ENCODE results near the gene SPRED2.
A peak's percentile ranks its signal among the peaks of the same experiment; 100 is the strongest.

The SPRED2 gene

GRCh38 chr2:65475000-65475399 lies 42.6 kb upstream of the SPRED2 start:
- Histone ChIP-seq H3K27ac (ENCODE audit: low read length) (no peak overlapping the region), H3K79me2 (ENCODE audit: insufficient read depth, low read length) (no peaks in the 10 kb centered on the region), H3K9me3 (ENCODE audit: insufficient read depth, low read length, severe bottlenecking) (no peaks in the 10 kb centered on the region), H4K20me1 (ENCODE audit: insufficient read depth, low read length) (no peaks in the 10 kb centered on the region), H3K36me3 (ENCODE audit: insufficient read depth, low read length) (no peaks in the 10 kb centered on the region), H3K9ac (ENCODE audit: low read depth, low read length) (no peak overlapping the region), H3K27me3 (ENCODE audit: insufficient read depth, low read length, poor library complexity) (no peaks in the 10 kb centered on the region), H3K4me2 (ENCODE audit: insufficient read depth, low read length) (no peak overlapping the region), H3K4me1 (ENCODE audit: insufficient read depth, low read length) (no peaks in the 10 kb centered on the region), H3K4me3 (ENCODE audit: low read depth in 1 of 2, low read length in 2 of 2) (no peak overlapping the region), H2AFZ (ENCODE audit: low read depth, low read length) (no peak overlapping the region)
- TF ChIP-seq EZH2 (IDR thresholded peaks at IDR 0.05; ENCODE audit: borderline replicate concordance, low read depth, low read length, severe bottlenecking) (no peak), CTCF (IDR thresholded peaks at IDR 0.05; ENCODE audit: borderline replicate concordance, extremely low read depth, low read length, poor library complexity, severe bottlenecking) (no peak)
- ATAC-seq (ENCODE audit: insufficient read depth, low read depth) (peak; percentile 45; the same call in 1 of the 3 replicates), DNase-seq (no peak)

- Histone ChIP-seq H3K79me2 (ENCODE audit: insufficient read depth, low read length) (no peaks in the 10 kb centered on the region), H3K9me3 (ENCODE audit: insufficient read depth, low read length, severe bottlenecking) (no peaks in the 10 kb centered on the region), H3K27me3 (ENCODE audit: insufficient read depth, low read length, poor library complexity) (no peaks in the 10 kb centered on the region), H3K4me3 (ENCODE audit: low read depth in 1 of 2, low read length in 2 of 2) (no peak overlapping the region), H4K20me1 (ENCODE audit: insufficient read depth, low read length) (no peaks in the 10 kb centered on the region), H3K4me1 (ENCODE audit: insufficient read depth, low read length) (no peaks in the 10 kb centered on the region), H3K36me3 (ENCODE audit: insufficient read depth, low read length) (no peaks in the 10 kb centered on the region), H3K4me2 (ENCODE audit: insufficient read depth, low read length) (no peak overlapping the region), H2AFZ (ENCODE audit: low read depth, low read length) (no peak overlapping the region), H3K27ac (ENCODE audit: low read length) (no peak overlapping the region), H3K9ac (ENCODE audit: low read depth, low read length) (no peak overlapping the region)
- DNase-seq (no peak), ATAC-seq (ENCODE audit: insufficient read depth, low read depth) (no peak)
- TF ChIP-seq EZH2 (IDR thresholded peaks at IDR 0.05; ENCODE audit: borderline replicate concordance, low read depth, low read length, severe bottlenecking) (no peak), CTCF (IDR thresholded peaks at IDR 0.05; ENCODE audit: borderline replicate concordance, extremely low read depth, low read length, poor library complexity, severe bottlenecking) (no peak)
Measured at GRCh38 chr2:65473045-65473444, 40.6 kb upstream of the SPRED2 start.

- Histone ChIP-seq H3K36me3 (ENCODE audit: insufficient read depth, low read length) (no peaks in the 10 kb centered on the region), H3K4me3 (ENCODE audit: low read depth in 1 of 2, low read length in 2 of 2) (no peak overlapping the region), H3K9me3 (ENCODE audit: insufficient read depth, low read length, severe bottlenecking) (no peaks in the 10 kb centered on the region), H3K9ac (ENCODE audit: low read depth, low read length) (no peak overlapping the region), H3K4me2 (ENCODE audit: insufficient read depth, low read length) (no peak overlapping the region), H3K27ac (ENCODE audit: low read length) (no peak overlapping the region), H3K79me2 (ENCODE audit: insufficient read depth, low read length) (no peaks in the 10 kb centered on the region), H2AFZ (ENCODE audit: low read depth, low read length) (no peak overlapping the region), H4K20me1 (ENCODE audit: insufficient read depth, low read length) (no peaks in the 10 kb centered on the region), H3K4me1 (ENCODE audit: insufficient read depth, low read length) (no peaks in the 10 kb centered on the region), H3K27me3 (ENCODE audit: insufficient read depth, low read length, poor library complexity) (no peaks in the 10 kb centered on the region)
- ATAC-seq (ENCODE audit: insufficient read depth, low read depth), result no peak
- no peak for DNase-seq
- TF ChIP-seq EZH2 (IDR thresholded peaks at IDR 0.05; ENCODE audit: borderline replicate concordance, low read depth, low read length, severe bottlenecking), result no peak
- TF ChIP-seq CTCF (IDR thresholded peaks at IDR 0.05; ENCODE audit: borderline replicate concordance, extremely low read depth, low read length, poor library complexity, severe bottlenecking), result no peak
Measured at GRCh38 chr2:65471409-65471808, 39.0 kb upstream of the SPRED2 start.

- no peak overlapping the region for H2AFZ ChIP-seq (ENCODE audit: low read depth, low read length)
- H3K4me2 ChIP-seq (ENCODE audit: insufficient read depth, low read length), result no peak overlapping the region
- no peaks in the 10 kb centered on the region for H4K20me1 ChIP-seq (ENCODE audit: insufficient read depth, low read length)
- H3K9ac ChIP-seq (ENCODE audit: low read depth, low read length), result no peak overlapping the region
- no peaks in the 10 kb centered on the region for H3K27me3 ChIP-seq (ENCODE audit: insufficient read depth, low read length, poor library complexity)
- H3K9me3 ChIP-seq (ENCODE audit: insufficient read depth, low read length, severe bottlenecking), result no peaks in the 10 kb centered on the region
- DNase-seq, result no peak
- H3K79me2 ChIP-seq (ENCODE audit: insufficient read depth, low read length), result no peaks in the 10 kb centered on the region
- no peaks in the 10 kb centered on the region for H3K36me3 ChIP-seq (ENCODE audit: insufficient read depth, low read length)
- TF ChIP-seq EZH2 (IDR thresholded peaks at IDR 0.05; ENCODE audit: borderline replicate concordance, low read depth, low read length, severe bottlenecking) (no peak), CTCF (IDR thresholded peaks at IDR 0.05; ENCODE audit: borderline replicate concordance, extremely low read depth, low read length, poor library complexity, severe bottlenecking) (no peak)
- no peak overlapping the region for H3K27ac ChIP-seq (ENCODE audit: low read length)
- H3K4me1 ChIP-seq (ENCODE audit: insufficient read depth, low read length), result no peaks in the 10 kb centered on the region
- ATAC-seq (ENCODE audit: insufficient read depth, low read depth), result no peak
- no peak overlapping the region for H3K4me3 ChIP-seq (ENCODE audit: low read depth in 1 of 2, low read length in 2 of 2)
Measured at GRCh38 chr2:65466551-65466950, 34.2 kb upstream of the SPRED2 start.

All from DND-41 (cell line).